Retinal pigment epithelial cell (primary cell): ENCODE results near the gene NR4A1.

Experiments
- DNase-seq: peaks from one replicate; pipeline ENCODE4 v3.0.0-alpha.2; 2010; ENCODE audit warnings: low read depth
- H3K4me3 ChIP-seq: 2 replicates; pipeline ENCODE4 v1.5.1; 2011; ENCODE audit warnings: mild to moderate bottlenecking, low read length, control low read depth, moderate library complexity
- CTCF ChIP-seq: conservative IDR thresholded peaks from 2 replicates; pipeline ENCODE4 v1.5.1; 2011; ENCODE audit warnings: low read depth, low read length, control low read depth, inconsistent platforms

The NR4A1 gene

GRCh38 chr12:52043386-52044212 lies 7.6 kb upstream of the NR4A1 start:
- DNase-seq, result no peak
- H3K4me3 ChIP-seq, result no peak overlapping the region
- TF ChIP-seq CTCF, result no peak

DNA sequence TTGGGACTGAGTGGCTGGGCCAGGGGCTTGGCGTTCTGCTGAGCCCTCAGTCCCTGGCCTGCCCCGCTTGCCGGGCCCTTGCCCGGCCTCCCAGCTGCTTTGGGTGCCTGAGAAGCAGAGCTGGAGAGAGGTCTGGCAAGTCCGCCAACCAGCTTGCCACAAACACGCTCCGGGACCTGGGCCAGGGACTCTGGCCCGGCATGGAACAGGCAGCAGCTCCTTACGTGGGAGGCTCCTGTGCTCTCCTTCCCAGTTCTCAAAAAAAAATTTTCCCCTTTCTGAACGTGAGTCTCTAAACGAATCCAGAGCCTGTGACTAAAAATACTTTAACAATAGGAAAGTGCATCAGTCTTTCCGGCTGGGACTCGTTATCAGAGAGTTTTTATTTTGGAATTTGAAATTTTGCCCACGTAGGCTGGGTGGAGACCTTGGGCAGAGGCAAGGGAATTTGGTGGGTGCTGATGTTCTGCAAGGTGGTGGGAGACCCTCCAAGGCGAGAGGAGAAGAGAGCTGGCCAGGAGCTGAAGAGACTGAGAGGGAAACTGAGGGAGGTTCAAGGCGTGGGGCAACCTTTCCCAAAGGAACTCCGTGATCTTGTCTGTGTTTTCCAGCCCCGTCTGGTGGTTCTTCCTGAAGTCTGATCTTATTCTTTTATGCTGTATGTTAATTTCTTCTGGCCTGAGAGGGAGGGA lies 6.8 kb upstream of the NR4A1 start:
- no peak for DNase-seq
- no peak overlapping the region for H3K4me3 ChIP-seq
- no peak for TF ChIP-seq CTCF

DNA sequence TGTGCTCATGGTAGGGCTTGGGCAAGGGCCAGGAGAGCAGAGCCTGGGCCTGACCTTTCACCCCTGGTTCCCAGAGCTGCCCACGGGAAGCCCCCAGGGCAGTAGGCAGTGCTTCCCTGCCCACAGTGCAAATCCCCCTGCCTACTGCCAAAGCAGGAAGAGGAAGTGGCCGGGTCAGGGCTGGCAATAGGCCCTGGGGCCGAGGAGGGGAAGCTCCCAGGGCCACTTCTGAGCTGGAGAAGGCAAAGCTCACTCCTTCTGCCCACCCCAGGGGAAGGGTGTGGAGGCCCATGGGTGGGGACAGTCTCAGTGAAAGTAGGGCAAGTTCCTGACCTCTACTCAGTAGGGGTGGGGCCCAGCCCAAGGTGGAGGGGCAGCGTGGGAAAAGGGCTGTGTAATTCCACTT lies 5.4 kb upstream of the NR4A1 start:
- DNase-seq, result no peak
- TF ChIP-seq CTCF, result no peak
- no peak overlapping the region for H3K4me3 ChIP-seq

DNA sequence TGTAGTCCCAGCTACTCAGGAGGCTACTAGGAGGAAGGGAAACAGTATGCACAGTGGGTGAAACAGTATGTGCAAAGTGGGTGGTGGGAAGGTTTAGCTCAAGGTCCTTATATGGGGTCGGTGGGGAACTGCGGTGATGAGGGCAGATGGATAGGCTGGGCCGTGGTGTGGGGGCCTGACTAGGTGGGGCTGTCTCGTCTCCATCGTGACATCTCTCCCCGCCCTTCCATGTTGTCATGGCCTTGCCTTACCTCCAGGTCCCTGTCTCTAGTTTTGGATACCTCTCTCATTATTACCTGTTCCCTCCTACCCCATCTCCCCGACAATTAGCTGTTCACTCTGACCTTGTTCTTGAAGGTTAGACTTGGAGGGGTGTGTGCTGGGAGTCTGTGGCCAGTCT lies 4.4 kb upstream of the NR4A1 start:
- no peak for DNase-seq
- no peak for TF ChIP-seq CTCF
- no peak overlapping the region for H3K4me3 ChIP-seq

DNA sequence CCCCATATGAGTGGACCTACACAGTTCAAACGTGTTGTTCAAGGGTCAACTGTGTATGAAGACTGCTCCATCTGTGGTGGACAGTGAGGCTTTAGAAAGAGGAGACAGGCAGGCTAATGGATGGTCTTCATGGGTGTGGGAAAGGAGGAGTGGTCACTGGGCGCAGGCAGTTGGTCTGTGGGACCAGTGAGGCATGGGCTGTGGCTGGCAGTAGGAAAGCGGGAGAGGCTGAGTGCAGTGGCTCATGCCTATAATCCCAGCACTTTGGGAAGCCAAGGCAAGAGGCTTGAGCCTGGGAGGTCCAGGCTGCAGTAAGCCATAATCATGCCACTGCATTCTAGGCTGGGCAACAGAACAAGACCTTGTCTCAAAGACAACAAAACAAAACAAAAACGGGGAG lies 2.0 kb upstream of the NR4A1 start:
- TF ChIP-seq CTCF, result no peak
- no peak for DNase-seq
- no peak overlapping the region for H3K4me3 ChIP-seq

DNA sequence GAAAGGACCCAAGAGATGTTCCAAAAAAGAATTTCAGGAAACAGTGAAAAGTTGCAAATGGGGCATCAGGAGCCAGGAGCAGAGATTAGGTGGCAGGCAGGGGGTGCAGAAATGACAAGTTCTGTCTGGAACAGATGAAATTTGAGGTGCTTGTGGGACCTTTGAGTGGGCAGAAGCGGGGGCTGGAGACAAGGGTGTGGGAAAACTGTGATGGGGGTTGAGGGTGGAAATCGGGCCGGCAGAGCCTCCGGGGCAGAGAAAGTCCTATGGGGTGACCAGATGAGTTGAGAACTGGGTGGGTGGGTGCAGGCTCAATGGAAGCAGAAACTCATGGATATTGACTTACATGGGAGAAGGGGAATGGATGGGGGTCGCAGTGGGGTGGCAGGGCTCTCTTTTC lies 1.6 kb upstream of the NR4A1 start:
- DNase-seq, result no peak
- H3K4me3 ChIP-seq, result no peak overlapping the region
- TF ChIP-seq CTCF, result no peak
